Cerebellar nuclear complex (tissue), 1 donor: Measurements from ENCODE around the gene TSEN15.

Experiments
- DNase-seq, 2 experiments: peaks; one replicate each; lab custom pipeline; 2025; lab: John Stamatoyannopoulos, UW

TSEN15 gene

DNA sequence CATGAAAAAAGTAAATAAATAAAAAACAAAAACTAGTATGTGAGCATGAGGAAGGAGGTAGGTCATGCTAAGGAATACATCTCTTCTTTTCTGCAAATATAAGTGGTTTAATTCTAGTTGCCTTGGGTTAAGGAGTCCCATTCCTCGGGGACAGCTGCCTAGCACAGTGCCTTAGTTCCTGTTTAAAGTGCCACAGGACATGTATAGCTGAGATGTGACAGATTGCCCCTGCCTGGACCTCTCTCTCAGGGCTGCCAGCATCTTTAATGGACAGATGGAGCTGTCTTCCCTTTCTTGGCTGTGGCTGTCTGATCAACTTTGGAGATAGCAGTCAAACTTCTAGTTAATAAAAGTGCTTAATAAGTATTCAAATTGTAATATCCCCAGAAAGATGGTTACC is 50.0 kb downstream of the TSEN15 start:
- DNase-seq: no peak

DNA sequence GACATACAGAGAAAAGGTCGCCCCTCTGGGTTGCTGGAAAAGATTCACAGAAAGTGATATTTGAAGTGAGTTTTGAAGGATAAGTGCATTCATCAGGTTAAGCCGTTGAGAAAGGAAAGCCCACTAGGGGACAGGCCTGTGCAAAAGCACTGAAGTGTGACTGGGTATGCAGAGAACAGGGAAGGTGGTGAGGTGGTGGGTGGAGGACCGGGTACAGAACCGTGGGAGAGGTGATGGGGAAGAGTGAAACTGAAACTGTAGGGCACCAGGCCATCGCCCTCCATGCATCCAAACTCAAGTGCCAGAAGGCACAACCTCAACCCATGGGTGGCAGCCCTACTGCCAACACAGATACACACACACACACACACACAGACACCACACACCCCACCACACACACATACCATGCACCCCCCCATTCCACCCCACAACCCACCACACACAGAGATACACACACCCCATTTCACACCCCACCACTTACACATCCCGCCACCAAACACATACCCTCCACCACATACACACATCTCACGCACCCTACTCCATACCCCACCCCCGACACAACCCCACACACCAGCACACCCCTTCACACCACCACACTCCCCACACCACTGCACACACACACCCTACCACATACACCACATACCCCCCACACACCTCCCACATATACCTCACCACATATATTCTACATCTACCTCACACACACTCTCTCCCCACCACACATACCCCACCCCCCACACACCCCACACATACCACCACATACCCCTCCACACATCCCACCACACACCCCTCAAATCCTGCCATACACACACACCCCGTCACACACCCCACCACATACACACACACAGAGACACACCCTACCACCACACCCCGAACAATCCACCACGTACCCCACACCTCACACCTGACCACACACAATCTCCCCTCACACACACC is 59.0 kb downstream of the TSEN15 start:
- DNase-seq: no peak

DNA sequence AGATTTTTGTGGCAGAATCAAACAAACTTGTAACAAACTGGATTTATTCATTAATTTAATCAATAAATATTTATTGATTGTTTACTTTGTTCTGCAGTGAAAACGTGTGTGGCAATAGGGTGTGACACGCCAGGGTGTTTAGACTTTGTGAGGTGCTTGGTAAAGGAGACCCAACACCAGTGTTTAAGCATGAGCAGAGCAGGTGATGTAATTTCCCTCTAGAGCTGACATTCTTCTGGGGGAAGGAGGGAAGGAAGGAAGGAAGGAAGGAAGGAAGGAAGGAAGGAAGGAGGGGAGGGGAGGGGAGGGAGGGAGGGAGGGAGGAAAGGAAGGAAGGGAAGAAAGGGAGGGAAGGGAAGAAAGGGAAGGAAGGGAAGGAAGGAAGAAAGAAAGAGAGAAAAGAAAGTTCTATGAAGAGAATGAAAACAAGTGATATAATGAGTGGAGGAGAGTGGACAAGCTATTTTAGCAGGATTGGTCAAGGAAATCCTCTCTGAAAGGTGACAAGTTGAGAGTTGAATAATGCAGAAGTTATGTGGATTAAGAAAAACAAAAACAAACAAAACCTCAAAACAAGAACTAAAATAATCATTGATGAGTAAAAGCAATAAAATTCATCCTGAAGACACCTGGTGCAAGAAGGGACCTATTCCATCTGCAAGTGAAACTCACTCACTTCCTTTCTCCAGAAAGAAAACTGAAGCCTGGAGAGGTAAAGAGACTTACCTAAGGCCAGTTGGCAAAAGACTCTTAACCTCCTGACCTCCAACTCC is 60.8 kb downstream of the TSEN15 start:
- no peak for DNase-seq

DNA sequence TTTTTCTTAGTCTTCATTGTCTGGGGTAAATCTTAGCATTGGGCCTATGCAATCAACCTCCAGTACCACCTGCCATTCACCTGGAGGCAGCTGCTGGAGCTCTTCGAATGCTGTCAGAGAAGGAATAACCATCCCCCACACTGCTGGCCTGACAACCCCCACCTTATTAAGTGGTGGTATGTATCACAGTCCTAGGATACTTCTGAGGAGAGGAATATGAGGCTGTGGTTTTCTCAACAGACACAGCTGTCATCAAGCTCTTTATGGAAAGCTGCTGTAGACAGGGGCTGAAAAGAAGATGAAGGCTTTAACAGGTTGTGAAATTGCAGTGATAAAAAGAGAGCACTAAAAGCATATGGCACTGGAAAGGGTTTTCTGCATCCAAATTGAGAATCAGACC is 61.7 kb downstream of the TSEN15 start:
- no peak for DNase-seq

DNA sequence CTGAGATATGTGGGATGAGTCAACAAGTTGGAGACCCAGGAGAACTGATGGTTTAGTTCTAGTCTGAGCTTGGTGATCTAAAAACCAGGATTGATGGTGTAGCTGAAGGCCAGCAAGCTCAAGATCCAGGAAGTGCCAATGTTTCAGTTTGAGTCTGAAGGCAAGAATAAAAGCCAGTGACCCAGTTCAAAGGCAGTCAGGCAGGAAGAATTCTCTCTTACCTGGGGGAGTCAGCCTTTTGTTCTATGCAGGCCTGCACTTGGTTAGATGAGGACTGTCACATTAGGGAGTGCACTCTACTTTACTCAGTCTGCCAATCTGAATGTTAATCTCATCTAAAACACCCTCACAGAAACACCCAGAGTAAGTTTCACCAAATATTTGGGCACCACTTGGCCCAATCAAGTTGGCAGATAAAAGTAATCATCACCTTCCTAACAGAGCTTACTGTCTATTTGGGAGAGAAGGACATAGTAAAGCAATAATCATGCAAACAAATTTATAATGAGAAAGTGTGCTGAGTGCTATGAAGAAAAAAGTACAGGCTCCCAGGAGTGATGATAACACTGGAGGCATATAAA is 63.4 kb downstream of the TSEN15 start:
- no peak for DNase-seq

DNA sequence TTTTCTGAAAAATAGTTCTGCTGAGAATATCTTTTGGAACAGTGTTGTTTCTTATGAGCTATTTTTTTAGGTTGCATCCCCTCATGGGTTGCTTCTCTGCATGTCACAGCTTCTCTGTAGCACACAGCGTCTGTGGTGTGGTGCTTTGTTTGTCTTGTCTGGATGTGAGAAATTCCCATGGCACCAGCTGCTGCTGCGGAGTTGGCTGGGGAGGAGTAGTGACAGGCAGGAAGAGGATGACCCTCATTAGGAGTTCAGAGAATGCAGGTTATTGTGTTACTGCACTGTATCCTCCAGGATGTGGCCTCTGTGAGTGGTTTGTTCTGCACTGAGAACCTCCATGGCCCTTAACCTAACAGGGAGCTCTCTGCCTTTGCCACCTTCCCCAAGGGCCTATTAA is 64.8 kb downstream of the TSEN15 start:
- no peak for DNase-seq

DNA sequence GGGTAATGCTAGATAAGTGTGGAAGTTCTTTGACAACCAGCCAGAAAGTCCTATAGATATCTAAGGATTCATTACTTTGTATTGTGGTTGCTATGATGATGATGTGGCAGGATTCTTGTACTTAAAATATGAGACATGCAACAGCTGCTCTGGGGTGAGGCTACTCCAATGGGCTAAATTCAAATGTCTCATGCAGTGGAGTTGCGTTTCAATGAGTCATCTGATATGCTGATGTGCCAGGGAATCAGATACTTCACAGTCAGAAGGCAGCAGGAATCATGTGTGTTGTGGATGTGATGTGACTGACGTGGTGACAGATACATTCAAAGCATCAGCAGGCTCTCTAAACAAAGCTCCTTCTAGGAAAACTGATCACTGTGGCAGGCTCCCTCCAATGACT is 66.5 kb downstream of the TSEN15 start:
- DNase-seq: no peak
